SK-N-MC (cell line): ENCODE results near the gene MRC2.

ENCODE experiments used
- EZH2 ChIP-seq: fragments of 200-600 bp; sonication (generic); IDR thresholded peaks from one replicate; pipeline ENCODE4 v1.6.1; 2017; ENCODE audit warnings: antibody characterized with exemption
- FOXP2 ChIP-seq: optimal IDR thresholded peaks from 2 replicates; pipeline ENCODE3; 2011; ENCODE audit warnings: mild to moderate bottlenecking, moderate library complexity; ENCODE audit not compliant: insufficient read depth; ENCODE audit errors: extremely low read length, control extremely low read depth
- POLR2AphosphoS5 ChIP-seq: IDR thresholded peaks from 2 replicates; pipeline ENCODE4 v1.6.1; 2012; ENCODE audit warnings: mild to moderate bottlenecking, low read depth, low read length, borderline replicate concordance

DNA sequence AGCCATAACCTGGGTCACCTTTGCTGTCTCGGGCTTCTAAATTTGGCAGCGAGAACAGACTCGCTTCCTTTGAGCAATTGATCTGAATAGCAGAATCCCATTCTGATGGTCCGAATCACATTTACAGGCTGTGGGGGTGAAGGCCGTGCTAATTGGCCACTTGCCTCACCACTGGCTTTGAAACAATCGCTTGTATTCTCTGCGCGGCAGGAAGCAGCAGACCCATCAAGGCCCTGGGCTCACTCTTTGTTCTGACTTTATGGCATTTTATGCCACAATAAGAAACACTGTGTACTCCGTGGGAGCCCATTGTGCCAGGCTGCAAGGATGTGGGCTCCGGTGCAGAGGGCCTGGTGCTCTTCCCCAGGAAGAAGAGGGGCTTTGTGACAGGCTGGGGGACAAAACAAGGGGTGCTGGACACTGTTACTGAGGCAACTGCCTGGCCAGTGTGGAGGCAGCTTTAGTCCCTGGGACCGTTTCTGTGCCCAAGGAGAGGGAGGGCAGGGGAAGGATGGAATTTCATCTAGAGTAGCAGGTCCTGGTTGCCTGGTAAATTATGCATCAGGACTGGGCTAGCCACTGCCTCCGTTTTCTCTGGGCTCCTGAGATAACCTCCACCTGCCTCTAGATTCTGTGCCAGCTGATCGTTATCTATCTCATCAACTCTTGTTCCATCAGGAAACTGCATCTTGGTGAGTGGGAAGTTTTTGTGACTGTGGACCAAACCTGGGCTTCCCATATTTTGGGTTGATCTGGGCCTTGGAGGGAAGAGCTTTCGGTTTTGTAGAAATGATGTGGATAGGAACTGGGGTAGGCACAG lies 78.5 kb downstream of the MRC2 start:
- TF ChIP-seq EZH2, result no peak
- no peak for TF ChIP-seq POLR2AphosphoS5
- no peak for TF ChIP-seq FOXP2
